Lower leg skin (tissue), 3 donors: ENCODE measurements around the gene ATL1.

Source experiments
- POLR2A ChIP-seq, 2 donors: fragments of 450-650 bp; IDR thresholded peaks; one replicate each; pipeline ENCODE4 v1.6.1; 2016 to 2017; ENCODE audit warnings: antibody characterized with exemption in 2 of 2, mild to moderate bottlenecking in 1 of 2, moderate library complexity in 1 of 2
- TF ChIP-seq, protein P1 (sequence below), 3 donors: fragments of 450-650 bp; IDR thresholded peaks; one replicate each; pipeline ENCODE4 v1.5.1; 2016; ENCODE audit warnings: antibody characterized with exemption in 3 of 3, mild to moderate bottlenecking in 3 of 3, moderate library complexity in 2 of 3

DNA sequence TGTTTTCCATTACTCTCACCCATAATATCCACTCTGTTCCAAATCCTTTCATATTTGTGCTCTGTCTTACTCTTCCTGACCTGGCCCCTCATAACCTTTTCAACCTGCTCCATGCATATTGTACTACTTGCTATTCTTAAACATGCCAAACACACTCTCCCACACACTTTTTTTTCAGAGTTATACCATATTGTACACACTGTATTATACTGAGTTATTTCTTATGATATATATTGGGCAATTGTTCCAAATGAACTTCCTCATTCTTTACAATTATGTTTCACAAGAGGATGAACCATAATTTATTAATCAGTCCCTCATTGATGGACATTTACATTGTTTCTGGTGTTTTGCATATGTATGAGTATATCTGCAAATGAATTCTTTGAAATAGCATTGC, 18.5 kb downstream of the ATL1 start:
- TF ChIP-seq, protein P1, sequence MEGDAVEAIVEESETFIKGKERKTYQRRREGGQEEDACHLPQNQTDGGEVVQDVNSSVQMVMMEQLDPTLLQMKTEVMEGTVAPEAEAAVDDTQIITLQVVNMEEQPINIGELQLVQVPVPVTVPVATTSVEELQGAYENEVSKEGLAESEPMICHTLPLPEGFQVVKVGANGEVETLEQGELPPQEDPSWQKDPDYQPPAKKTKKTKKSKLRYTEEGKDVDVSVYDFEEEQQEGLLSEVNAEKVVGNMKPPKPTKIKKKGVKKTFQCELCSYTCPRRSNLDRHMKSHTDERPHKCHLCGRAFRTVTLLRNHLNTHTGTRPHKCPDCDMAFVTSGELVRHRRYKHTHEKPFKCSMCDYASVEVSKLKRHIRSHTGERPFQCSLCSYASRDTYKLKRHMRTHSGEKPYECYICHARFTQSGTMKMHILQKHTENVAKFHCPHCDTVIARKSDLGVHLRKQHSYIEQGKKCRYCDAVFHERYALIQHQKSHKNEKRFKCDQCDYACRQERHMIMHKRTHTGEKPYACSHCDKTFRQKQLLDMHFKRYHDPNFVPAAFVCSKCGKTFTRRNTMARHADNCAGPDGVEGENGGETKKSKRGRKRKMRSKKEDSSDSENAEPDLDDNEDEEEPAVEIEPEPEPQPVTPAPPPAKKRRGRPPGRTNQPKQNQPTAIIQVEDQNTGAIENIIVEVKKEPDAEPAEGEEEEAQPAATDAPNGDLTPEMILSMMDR (IDR thresholded peaks at IDR 0.05), result no peak
- TF ChIP-seq POLR2A (IDR thresholded peaks at IDR 0.05), result no peak
